GM19025 (cell line): ENCODE data around the gene CDT1.
"Not testable (repeated sequence)": the region's sequence is repeated elsewhere in the genome, so short reads cannot be mapped to it uniquely, and the experiment has no call there.

Experiments
- ATAC-seq: cut with Tn5 transposase; IDR thresholded peaks from one replicate; pipeline ENCODE4 v1.9.1; 2021; ENCODE audit warnings: mild to moderate bottlenecking, low read depth, moderate library complexity; ENCODE audit not compliant: unreplicated experiment

Gene CDT1

DNA sequence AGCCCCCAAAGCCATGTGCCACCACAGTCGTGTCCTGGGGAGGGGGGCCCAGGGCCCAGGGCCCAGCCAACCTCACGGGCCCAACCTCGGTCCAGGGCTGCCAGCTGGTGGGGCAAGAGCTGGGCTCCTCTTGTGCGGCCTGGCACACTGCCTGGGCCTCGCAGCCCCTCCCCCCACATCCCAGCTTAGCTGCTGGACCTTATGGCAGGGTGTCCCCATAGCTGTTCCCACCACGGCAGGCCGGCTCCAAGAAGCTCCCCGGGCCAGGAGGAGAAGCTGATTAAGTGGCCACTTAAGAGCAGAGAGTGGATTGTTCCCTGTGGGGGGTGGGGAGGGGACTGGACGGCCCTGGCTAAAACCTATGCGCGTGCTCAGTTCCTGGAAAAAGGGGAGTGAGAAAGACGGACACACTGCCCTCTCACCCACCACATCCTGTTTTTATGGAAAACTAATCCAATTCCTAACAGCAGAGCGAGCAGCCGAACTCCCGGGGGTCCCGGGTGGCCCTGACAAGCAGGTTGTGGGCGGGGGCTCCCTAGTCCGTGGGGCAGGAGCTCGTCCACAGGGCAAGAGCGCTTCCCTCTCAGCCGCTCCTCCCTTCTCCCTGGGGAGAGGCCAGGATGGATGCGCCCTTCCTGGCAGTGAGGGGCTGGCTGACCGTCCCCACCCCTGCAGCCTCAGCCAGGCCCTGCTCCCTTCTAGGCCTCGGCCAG lies 35.4 kb upstream of the CDT1 start:
- ATAC-seq = no peak

DNA sequence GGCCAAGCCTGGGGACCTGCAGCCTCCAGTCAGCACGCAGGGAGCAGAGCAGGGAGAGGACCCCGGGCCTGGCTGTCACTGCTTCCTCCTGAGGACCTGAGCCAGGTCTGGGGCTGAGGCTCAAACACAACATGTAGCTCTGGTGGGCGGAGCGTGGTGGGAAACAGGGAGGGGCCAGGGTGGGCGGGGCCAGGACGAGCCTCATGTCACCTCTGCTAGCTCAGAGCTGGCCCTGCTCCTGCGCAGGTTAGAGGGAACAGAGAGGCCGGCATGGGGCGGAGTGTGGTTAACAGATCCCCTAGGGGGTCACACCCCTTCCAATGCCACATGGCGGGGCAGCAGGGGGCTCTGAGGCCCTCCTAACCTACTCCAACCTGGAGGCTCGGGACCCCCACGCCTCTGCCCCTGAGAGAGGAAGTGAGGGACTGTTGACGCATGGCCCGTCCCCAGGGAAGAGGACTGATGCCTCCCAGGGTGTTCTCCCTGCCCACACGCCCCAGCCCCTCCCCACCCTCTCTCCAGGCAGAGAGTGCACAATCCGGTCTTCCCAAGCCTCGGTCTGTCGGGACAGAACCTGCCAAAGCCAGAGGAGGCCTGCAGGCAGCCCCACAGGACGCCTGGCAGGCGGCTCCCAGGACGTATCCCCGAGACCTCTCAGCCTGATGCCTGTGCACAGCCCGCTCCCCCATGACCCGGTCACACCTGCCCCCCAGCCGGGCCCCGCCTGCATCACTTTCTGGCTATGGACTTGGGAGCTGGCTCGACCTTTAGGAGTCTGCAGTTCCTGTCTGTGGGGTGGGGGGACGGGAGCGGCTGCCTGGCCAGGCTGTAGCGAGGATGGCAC lies 33.8 kb upstream of the CDT1 start:
- ATAC-seq = no peak

DNA sequence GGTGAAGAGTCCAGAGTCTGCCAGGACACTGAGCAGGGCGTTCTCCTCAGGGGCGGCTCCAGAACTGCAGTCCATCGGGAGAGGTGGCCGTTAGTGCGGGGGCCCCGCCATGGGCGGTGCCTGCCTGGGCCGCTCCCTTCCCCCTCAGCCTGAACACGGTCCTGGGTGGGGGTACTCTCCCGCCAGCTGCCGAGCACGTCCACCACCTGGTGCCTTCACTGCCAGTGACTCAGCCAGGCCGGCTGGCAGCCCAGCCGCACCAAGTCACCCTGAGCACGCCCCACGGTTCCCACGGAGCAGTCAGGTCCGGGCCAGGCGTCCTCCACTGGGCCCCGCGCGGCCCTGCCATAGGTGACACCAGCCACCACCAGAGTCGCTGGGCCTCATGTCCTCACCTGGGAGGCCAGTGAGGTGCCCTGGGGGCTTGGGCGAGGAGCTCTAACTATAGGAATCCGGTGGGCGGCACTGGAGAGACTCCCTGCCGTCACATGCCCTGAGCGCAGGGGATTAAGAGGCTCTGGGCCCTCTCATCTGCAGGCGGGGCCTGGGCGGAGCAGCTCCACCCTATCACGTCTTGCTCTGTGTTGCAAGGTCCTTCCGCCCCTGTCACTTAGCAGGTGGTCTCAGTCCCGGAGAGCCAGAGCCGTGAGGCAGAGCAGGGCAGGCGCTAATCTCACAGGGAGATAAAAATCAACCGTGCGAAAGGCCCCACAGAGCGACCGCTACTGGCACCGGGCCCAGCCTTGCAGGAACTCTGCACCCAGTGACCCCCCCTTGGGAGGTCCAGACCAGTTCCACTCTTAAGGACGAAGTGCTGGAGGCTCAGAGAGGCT lies 32.9 kb upstream of the CDT1 start:
- no peak for ATAC-seq

DNA sequence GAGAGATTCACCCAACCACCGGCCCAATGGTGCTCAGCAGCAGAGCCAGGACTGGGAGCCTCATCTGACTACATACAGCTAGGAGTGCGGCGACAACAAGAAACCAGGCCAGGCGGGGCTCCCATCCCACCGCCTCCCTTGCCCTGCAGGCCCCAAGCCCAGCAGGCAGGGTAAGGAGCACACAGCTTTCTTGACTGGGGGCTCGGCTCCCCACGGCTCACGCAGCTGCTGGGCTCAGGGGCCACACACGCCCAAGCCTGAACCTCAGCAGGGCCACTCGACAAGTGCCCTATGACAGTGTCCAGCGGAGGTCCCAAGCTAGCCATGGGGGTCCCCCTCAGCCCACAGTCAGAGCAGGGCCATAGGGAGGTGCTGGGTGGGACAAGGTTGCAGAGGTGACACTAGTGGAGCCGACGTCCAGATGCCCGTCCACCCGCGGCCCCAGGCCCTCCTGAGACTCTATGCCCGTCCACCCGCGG lies 32.3 kb upstream of the CDT1 start:
- ATAC-seq = no peak

DNA sequence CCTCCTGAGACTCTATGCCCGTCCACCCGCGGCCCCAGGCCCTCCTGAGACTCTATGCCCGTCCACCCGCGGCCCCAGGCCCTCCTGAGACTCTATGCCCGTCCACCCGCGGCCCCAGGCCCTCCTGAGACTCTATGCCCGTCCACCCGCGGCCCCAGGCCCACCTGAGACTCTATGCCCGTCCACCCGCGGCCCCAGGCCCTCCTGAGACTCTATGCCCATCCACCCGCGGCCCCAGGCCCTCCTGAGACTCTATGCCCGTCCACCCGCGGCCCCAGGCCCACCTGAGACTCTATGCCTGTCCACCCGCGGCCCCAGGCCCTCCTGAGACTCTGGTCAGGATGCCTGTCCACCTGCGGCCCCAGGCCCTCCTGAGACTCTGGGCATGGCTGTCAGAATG lies 31.8 kb upstream of the CDT1 start:
- not testable (repeated sequence) for ATAC-seq

DNA sequence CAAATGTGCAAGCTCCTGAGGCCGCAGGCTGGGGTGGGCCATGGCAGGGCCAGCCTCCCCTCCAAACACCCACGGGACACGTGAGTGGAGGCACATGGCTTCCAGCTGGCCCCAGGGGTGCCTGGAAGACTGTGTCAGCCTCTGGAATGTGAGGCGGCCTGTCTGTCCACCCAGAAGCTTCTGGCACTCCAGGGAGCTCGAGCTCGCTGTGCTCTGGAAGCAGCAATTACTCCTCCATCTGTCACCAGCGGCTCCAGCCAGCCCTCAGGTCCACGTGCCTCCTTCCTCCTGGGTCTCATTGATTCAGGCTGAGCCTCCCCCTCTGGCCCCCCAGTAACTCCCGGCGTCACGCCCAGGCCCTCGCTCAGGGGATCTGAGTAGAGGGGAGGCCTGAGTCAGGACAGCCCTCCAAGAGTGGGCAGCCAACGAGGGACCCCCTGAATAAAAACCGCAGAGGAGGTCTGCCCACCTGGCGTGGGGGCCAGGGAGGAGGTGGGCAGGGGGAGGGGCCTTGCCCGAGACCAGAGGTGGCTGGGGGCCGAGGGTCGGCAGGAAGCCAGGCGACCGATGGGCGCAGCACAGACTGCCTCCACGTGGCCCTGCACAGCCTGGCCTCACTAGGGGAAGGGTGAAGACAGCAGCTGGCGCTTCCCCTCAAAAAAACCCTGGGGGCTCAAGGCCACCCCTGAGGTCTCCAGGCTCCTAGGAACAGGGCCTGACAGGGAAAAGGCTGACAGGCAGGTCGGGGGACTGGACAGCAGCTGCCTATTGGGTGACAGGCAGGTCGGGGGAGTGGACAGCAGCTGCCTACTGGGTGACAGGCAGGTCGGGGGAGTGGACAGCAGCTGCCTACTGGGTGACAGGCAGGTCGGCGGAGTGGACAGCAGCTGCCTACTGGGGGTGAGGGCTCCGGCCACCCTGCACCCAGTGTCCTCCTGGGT lies 30.4 kb upstream of the CDT1 start:
- no peak for ATAC-seq

DNA sequence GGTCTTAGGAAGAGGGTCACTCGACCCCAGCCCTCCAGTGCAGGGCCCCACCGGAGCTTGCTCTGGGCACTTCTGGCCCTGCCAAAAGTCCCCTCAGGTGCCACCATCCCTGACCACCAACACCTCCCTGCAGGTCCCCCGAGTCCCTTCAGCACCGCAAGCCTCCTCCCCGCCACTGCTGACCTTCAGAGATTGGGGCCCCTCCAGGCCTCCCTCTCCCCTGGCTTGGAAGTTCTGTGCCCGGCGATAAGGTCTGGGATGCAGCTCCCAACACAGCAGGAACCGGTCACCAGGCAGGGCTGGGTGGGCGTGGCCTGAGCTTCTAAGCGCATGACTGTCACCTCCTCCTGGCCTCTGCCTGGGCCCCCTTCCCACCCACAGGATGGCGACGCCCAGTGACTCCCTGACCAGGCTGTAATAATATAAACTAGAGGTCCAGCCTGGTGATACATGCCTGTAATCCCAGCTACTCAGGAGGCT lies 29.7 kb upstream of the CDT1 start:
- no peak for ATAC-seq

DNA sequence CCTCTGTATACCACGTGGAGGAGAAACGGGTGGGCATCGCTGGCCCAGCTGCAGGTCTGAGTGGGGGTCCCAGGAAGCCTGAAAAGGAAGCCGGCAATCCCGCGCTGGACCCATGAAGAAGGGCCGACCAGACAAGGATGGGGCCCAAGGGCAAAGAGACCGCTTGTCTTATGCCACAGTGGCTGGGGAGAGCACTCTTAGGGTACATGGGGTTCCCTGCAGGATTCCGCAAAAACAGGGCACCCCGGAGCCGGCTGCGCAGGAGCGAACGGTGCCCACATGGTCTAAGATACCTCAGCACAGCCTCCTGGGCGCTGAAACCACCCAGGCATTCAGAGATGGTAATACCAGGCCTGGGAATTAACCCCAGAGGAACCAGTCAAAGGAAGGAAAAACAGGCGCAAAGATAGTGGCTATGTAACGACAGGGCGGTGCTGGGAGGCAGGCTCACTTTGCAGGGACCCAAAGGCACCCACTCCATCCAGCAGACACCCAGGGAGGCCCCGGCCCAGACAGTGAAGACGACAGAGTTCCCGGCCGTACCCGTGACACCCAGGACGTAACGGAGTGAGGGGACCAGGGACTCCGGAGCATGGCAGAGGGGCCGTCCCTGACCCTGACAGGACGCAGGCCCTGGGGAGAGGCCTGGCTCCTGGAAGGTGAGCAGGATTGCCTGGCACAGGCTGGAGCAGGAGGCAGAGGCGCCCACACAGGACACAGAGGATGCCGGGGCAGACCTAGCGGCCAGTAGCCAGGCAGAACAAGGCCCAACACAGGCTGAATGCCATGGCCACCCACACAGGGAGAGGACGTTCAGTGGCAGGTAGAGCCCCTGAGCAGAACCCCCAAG lies 28.8 kb upstream of the CDT1 start:
- ATAC-seq = no peak

DNA sequence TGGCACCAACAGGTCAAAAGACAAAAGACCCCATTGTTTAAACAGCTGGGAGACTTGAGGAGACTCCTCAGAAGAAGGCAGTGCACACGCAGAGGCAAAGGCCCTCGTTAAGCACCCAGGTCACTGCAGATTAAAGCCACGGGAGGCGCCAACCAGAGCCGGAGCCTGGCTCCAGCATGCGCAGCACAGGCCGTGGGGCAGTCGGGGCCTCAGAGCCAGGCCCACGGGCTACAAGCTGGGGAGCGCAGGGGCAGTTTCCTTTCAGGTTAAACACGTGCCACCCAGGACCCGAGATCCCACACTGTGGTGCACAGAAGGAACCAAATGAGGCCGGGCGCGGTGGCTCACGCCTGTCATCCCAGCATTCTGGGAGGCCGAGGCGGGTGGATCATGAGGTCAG lies 27.8 kb upstream of the CDT1 start:
- ATAC-seq = no peak

DNA sequence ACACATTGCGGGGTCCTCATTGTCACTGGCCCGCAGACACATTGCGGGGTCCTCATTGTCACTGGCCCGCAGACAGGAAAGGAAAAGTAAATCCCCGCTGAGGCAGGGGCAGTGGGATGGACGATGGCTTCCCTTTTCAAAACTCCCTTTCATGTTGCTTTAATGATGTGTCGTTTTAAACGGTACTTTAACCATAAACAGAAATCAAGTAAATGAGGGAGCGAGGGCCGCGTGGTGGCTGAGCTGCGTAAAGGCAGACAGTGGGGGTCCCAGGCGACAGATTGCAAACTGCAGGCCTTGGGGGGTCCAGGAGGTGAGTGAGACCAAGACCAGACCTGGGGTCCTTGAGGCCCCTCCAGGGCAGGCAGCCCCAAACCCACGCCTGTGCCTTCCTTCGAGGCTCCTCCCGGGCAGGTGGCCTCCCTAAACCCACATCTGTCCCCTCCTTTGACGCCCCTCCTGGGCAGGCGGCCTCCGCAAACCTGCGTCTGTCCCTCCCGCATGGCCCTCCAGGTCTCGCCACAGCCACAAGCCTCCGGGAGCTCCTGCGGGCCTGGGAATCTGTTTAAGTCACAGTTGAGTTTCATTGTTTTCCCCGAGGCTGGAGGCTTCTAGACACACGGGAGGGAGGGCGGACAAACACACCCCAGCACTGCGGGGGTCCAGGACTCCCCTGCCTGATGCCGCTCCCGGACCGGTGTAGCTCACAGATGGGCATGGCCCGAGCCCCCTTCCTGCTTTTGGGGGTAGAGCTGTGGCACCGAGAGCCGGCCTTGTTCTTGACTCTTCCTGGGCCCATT lies 25.9 kb upstream of the CDT1 start:
- no peak for ATAC-seq

DNA sequence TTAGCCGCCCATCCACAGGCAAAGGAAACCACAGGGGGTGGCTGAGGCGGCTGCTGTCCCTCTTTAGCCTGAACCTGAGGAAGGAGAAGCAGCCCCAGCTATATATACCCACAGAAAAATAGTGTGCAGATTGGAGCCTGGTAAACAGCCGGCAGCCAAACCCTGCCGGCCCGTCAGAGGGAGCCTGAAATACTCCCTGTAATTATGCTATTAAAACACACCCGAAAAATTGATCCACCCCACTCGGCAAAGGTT lies 25.4 kb upstream of the CDT1 start:
- no peak for ATAC-seq

DNA sequence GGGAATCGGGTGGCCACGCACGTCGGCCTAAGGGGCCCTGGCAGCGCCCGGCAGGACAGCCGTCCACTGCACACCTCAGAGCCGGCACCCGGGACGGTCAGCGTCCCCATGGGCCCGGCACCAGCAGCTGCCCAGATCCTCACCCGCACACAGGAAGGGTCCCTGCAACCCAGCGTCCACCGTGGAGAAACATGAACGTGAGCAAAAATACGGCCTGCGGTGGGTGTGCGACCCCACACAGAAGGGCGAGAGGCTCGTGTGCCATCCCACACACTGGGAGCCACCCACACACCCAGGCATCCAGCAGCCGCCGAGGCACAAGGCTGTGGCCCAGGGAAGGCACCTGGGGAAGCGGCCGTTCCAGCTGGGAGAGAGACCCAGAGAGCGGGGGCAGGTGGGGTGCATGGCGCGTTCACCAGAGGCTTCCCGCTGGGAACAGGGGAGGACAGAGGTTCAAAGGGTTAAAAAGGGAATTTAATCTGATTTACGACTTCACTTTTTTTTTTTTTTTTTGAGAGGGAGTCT lies 25.0 kb upstream of the CDT1 start:
- no peak for ATAC-seq

DNA sequence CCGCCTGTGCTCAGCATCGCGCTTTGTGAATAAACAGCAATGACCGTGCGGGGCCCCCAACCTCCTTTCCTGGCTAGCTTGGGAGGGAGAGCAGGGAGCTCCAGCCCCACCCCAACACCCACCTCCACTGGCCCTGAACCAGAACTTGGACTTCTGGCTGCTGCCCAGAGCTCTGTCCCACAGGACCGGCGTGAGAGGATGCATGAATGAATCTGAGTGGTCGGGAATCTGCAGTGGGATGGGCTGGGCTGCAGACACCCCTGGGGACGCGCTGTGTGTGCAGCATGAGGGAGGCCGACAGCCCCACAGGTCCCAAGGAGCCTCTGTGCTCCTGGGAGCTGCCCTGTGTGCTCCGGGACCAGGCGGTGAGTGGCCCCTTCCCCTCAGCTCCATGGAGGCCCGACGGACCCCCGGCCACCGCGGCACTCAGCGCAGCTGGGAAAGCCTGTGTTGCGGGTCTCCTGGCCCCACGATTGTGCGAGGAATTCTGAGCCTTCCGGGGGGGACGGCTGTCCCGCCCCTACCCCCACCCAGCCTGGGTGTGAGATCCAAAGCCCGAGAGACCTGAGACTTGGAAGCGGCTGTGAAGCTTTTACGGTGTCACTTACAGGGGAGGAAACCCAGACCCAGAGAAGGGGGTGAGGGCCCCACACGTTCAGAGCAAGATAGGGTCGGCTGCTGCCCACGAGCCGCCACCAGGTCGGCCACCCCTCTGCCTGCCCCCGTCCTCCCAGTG lies 24.0 kb upstream of the CDT1 start:
- no peak for ATAC-seq

DNA sequence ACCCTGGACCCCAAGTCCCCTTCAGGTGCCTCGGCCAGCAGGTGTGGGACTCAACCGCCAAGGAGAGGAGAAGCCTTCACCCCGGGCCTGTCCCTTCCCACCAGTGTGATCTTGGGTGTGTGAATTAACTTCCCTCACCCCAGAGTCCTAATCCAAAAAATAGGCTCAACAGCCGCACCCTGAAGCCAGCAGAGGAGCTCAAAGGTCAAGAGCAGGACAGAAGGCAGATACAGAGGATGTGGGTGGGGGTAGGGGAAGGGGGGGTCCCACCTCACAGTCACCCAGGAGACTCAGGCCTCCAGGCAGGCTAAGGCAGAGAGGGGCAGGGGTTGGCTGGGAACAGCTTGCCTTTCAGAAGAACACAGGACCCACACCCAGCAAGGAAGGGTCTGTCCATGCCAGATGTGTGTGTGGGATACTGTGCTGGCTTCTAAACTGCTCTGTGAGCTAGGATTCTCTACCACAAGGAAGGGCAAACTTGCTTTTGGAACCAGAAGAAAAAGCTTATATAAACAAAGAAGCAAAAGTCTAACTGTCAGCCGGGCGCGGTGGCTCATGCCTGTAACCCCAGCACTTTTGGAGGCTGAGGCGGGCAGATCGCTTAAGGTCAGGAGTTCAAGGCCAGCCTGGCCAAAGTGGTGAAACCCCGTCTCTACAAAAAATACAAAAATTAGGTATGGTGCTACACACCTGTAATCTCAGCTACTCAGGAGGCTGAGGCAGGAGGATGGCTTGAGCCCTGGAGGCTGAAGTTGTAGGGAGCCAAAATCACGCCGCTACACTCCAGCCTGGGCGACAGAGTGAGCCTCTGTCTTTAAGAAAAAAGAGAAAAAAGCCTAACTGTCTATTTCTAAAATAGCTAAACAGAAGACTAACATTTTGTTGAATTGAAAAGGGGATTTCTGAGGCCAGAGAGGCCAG lies 23.2 kb upstream of the CDT1 start:
- ATAC-seq = no peak

DNA sequence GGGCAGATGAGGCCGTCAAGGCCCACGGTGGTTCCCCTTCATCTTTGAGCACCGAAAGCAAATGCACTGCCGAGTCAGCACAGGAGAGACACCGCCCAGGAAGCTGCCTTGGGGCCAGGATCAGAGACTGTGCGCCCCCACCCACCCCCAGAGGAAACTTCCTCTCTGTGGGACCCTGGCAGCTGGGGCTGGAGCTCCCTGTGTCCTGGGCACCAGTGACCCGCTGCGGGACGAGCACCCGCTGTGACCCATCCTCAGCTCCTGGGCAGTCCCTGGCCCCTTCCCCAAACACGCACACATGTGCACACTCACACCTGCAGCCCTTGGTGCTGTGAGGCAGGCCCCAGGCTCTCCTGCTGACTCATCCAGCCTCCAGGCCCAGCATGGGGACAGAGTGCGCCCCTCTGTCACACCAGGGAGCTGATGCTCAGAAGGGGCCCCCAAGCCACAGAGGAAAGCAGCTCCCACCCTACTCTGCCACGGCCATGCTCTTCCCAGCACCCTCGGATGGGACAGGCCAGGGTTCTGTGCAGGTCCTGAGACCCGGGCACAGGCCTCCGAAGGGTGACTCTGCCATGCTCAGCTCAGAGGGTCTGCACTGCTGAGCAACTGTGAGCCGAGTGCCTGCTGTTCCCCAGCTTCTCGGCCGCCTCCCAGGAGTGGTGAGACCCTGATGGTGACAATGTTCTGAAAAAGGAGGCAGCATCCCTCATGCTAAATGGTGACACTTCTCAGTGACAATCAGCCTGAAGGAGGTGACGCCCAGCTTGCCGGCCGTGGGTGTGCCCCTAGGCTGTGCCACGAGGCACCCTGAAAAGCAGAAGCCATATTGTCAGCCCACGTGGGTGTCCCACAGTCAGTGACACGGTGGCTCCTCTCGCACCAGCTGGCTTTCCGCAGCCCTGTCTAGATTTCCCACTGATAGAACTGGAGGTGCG lies 22.2 kb upstream of the CDT1 start:
- ATAC-seq = no peak
